AG09319 (cell line): ENCODE data around the gene KDM4C.

Experiments
- DNase-seq: peaks from one replicate; pipeline ENCODE4 v3.0.0-alpha.2; 2010; ENCODE audit warnings: low read depth; ENCODE audit errors: extremely low read depth
- CTCF ChIP-seq: IDR thresholded peaks from 2 replicates; pipeline ENCODE4 v1.5.1; 2011; ENCODE audit warnings: low read depth, mild to moderate bottlenecking, inconsistent platforms, low read length, moderate library complexity

Gene KDM4C

DNA sequence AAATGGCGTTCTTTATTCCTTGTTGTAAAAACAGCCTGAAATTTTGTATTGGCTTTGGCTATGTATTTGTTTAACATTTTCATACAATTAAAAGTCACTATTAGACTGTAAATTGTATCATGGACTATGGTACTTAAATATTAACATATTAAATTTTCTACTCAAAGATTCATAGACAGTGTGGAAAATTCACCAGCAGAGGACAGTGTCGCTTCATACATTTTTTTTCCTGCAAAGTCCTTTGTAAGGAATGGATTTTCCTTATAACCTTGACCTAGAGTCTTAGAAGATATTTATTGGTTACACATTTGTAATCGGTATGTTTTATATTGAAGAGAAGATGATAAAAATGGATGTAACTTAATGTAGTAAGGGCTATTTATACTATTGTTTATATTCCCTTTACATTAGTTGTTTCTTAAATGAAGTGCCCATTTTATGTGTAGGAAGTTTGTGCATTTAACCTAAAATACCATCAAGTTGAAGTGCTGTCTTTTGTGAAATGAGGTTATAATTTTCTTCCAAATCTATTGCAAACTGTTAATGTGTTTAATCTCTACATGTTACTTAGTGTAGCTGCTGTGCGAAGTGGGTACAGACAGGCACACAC is 150.1 kb downstream of the KDM4C start:
- peak; percentile 72 for TF ChIP-seq CTCF
- no peak for DNase-seq

DNA sequence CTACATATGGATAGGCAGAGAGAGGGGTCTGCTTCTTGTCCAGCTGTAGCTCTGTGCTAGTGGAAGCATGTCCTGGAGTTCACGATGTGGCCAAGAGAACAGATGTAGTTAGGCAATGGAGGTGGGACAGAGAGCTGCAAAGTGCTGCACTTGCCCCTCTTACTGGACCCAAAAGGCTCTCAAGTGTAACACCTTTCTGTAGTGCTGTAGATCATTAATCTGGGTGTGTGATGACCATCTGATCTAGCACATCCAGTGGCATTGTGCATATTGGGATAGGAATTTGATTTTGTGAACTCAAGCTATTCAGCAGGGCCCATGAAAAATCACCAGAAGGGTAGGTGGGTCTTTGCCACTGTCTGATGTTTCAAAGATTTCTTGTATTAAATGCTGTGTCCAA is 151.4 kb downstream of the KDM4C start:
- DNase-seq, result no peak
- no peak for TF ChIP-seq CTCF

GRCh38 chr9:6910032-6910431 is 152.3 kb downstream of the KDM4C start:
- peak; percentile 57 for TF ChIP-seq CTCF
- DNase-seq, result no peak

- DNase-seq, result no peak
These were observed 152.7 kb downstream of the KDM4C start for GRCh38 chr9:6910497-6910896.

DNA sequence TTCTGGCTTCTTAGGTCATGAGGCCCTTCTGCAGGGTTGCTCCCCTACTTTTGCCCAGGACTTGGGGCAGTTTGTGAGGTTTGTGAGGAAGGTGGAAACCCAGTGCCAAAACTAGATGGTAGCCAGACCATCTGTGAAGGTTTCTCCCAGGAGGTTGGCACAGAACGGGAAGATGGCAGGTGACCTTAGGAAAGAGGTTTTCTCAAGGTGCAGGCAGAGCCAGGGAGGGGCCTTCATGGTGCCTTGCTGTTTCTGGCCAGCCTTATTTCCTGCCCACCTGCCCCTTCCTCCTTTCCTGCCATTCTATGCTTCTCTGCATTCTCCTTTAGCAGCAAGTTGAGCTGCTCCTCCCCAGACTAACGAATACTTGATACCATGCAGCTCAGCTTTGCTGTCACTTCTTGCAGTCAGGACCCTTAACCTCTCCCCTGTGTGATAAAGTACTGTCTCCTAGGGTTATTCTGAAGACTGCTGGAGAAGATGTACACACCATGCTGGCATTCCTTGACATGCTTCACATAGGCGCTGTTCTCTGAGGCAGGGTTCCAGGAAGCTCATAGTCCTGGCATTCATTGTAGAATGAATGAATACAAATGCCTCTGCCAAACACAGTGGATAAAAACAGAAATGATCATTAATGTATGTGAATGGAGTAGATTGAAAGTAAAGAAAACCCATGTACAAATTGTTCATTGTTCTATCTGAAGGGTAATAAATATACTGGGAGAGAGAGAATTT is 154.3 kb downstream of the KDM4C start:
- no peak for TF ChIP-seq CTCF
- DNase-seq, result no peak

More at GRCh38 chr9:6910497-6910896, 152.7 kb downstream of the KDM4C start:
- TF ChIP-seq CTCF, result no peak

DNA sequence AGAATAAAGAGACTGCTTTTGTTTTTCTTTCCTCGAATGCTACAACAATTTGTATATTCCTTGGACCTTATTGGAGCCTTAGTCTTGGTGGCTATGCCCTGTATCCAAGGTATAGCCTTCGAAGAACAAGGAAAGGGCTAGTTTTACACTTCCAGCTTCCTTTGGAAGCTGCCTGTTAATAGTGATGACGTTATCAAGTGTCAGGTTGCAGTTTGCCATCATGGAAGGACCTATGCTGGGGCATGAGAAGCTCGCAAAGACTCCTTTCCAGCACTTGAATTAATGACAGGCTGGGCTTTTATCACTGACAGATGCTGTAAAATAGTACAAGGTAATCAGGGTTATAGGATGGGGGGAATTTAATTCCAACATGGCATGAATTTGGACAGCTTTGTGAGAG is 157.9 kb downstream of the KDM4C start:
- DNase-seq, result no peak
- no peak for TF ChIP-seq CTCF

DNA sequence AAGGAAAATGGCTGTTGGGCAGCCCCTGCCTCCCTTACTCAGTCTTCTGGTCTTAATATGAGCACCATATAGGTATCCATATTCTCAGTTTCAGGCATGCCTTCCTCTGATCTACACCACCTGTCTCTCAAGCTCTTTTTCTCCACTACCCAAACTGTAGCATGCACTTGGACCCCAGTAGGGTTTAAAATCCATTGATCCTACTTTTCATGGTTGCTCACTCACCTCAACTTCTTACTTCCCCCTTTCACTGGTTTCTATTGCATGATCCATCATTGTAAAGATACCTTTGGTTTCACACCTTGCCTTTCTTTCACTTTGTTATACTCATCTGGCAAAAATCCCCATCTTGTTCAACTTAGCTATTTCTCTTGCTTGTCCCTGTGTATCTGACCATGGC is 159.4 kb downstream of the KDM4C start:
- no peak for TF ChIP-seq CTCF
- no peak for DNase-seq
